ENCODE measurements around the gene SUGP2. TPM values are rescaled to one million over a fixed set of nuclear protein-coding genes. Genes with fewer than 3 reads are reported as not detected.

Gene SUGP2
- total and polyA plus RNA-seq, 9 of the 15 experiments (the other 6 are each of a cell fraction or from before 2014, with no cell fraction given), result 13.1 to 101 (median 63.1) TPM

- TF ChIP-seq MECOM (CRISPR knock-in tag; IDR thresholded peaks at IDR 0.05), result no peak
Measured at GRCh38 chr19:19061506-19061905, 28.2 kb upstream of the SUGP2 start (continued).

- Histone ChIP-seq H3K9me3 (replicated peaks; ENCODE audit: control insufficient read depth, insufficient read depth, low read depth, low read length) (no peaks in the 10 kb centered on the region), H3K27ac (ENCODE audit: extremely low read depth, low read depth, low read length) (peak overlapping the region; percentile 89), H3K27me3 (ENCODE audit: control insufficient read depth in 2 of 2, insufficient read depth in 2 of 2, low read length in 2 of 2) (no peaks in the 10 kb centered on the region; a peak in 1 of 5 replicates), H3K79me2 (ENCODE audit: control insufficient read depth, insufficient read depth, low read length) (peaks cover 47% of the 10 kb centered on the region), H3K9me1 (ENCODE audit: control insufficient read depth, insufficient read depth, low read length) (peaks cover 3% of the 10 kb centered on the region), H3K4me1 (replicated peaks in 1 of 2; ENCODE audit: control insufficient read depth in 2 of 2, insufficient read depth in 2 of 2, low read length in 2 of 2) (peaks cover 47 to 89% of the 10 kb centered on the region in 2 experiments), H4K20me1 (replicated peaks; ENCODE audit: control insufficient read depth, insufficient read depth, low read length) (no peaks in the 10 kb centered on the region), H3K4me3 (peak overlapping the region; percentile 26), H3K4me2 (ENCODE audit: insufficient read depth, low read length) (peak overlapping the region; percentile 95), H3K36me3 (ENCODE audit: control insufficient read depth, insufficient read depth, low read length) (peaks cover 55% of the 10 kb centered on the region), H2AFZ (ENCODE audit: low read depth, low read length) (no peak overlapping the region; the same call in 1 of the 2 replicates), H3K9ac (ENCODE audit: insufficient read depth in 1 of 2, low read depth in 2 of 2, low read length in 2 of 2) (peak overlapping the region; percentile 84 to 90)
- DNase-seq (ENCODE audit: extremely low read depth in 1 of 4, low spot score in 3 of 4) (peak; percentile 86 to 98 (median 90)), ATAC-seq (peak; percentile 65), FAIRE-seq (peak; percentile 99)
- CTCF ChIA-PET (ENCODE audit: low intra/inter-chr PET ratio), result interaction anchor here (1.5 kb wide), 1 partner anchor 80 kb away, joined by 3 read pairs; no protein-coding TSS in a partner anchor
- TSS peak; percentile 57 for BruUV-seq (replicated peaks)
- WGBS (ENCODE audit: insufficient coverage, low coverage, missing lambda C conversion rate), result 2% methylated on average over 12 of the region's 12 CpGs
- in situ Hi-C loops (cut with MboI) (loop anchor here (5.0 kb wide), 1 partner anchor 77 kb away; the partner anchor contains the start of gene TMEM161A), intact Hi-C loops (cut with micrococcal nuclease) (loop anchor here (2.0 to 10.0 kb wide), 2 partner anchors 53 to 265 kb away; partner anchors contain the start of genes MAU2 and SUGP1)
- POLR2A ChIA-PET, result interaction anchor here (0.6 to 1.7 kb wide), 12 partner anchors 9 to 462 kb away, joined by 3 to 11 read pairs (median 4); no protein-coding TSS in a partner anchor
- TF ChIP-seq ZNF780A (CRISPR knock-in tag; IDR thresholded peaks at IDR 0.05) (no peak), ZNF592 (IDR thresholded peaks at IDR 0.05) (peak; percentile 87), ZNF778 (CRISPR knock-in tag; IDR thresholded peaks at IDR 0.05) (no peak), TRIM24 (IDR thresholded peaks at IDR 0.05) (peak; percentile 87 to 95), POLR2G (IDR thresholded peaks at IDR 0.05; ENCODE audit: low read depth, low read length) (peak; percentile 75), ZNF324 (CRISPR knock-in tag; IDR thresholded peaks at IDR 0.05) (peak; percentile 60; the same call in 1 of the 2 replicates), ZNF263 (CRISPR knock-in tag; IDR thresholded peaks at IDR 0.05; ENCODE audit: borderline replicate concordance) (no peak), DDX20 (tag; IDR thresholded peaks at IDR 0.05; ENCODE audit: low read depth) (no peak), TAF1 (IDR thresholded peaks at IDR 0.05; ENCODE audit: control insufficient read depth, extremely low read depth, insufficient read depth, low read length, severe bottlenecking) (peak; percentile 39), ZNF140 (CRISPR knock-in tag; IDR thresholded peaks at IDR 0.05) (no peak), ZNF79 (CRISPR knock-in tag; IDR thresholded peaks at IDR 0.05; ENCODE audit: low read depth) (no peak), PYGO2 (tag; IDR thresholded peaks at IDR 0.05) (no peak), KHSRP (IDR thresholded peaks at IDR 0.05) (peak; percentile 64; the same call in 1 of the 2 replicates), MYNN (IDR thresholded peaks at IDR 0.05) (peak; percentile 86), MYNN (CRISPR knock-in tag; IDR thresholded peaks at IDR 0.05) (no peak), TFAM (CRISPR knock-in tag; conservative IDR thresholded peaks at IDR 0.05) (no peak)
Measured at GRCh38 chr19:19059837-19060611, 26.7 kb upstream of the SUGP2 start.

Data from K562 (cell line).